K562 (cell line): ENCODE data around the gene PTPRC. TPM values are rescaled to one million over a fixed set of nuclear protein-coding genes. Genes with fewer than 3 reads are reported as not detected.

Experiments used
- ARID1B ChIP-seq: fragments of 450-650 bp; IDR thresholded peaks from 2 replicates; pipeline ENCODE4 v1.6.1; 2016; ENCODE audit warnings: antibody characterized with exemption, mild to moderate bottlenecking, inconsistent platforms
- CCNT2 ChIP-seq: IDR thresholded peaks from 2 replicates; pipeline ENCODE4 v1.6.1; 2011; ENCODE audit warnings: borderline replicate concordance, low read depth, mild to moderate bottlenecking, moderate library complexity, mixed read lengths, low read length; ENCODE audit not compliant: insufficient read length; ENCODE audit errors: extremely low read depth
- DDX20 ChIP-seq: fragments of 450-650 bp; IDR thresholded peaks from 2 replicates; pipeline ENCODE4 v1.6.1; 2016; ENCODE audit warnings: missing genetic modification characterization, low read depth, mild to moderate bottlenecking, missing compliant biosample characterization, moderate library complexity
- DNMT1 ChIP-seq: fragments of 450-650 bp; IDR thresholded peaks from 2 replicates; pipeline ENCODE4 v1.6.1; 2016; ENCODE audit warnings: antibody characterized with exemption, mild to moderate bottlenecking
- EGR1 ChIP-seq: fragments of 450-650 bp; conservative IDR thresholded peaks from 2 replicates; pipeline ENCODE4 v1.6.1; 2017; ENCODE audit warnings: mild to moderate bottlenecking
- EHMT2 ChIP-seq: fragments of 450-650 bp; IDR thresholded peaks from 2 replicates; pipeline ENCODE4 v1.6.1; 2018; ENCODE audit warnings: antibody characterized with exemption
- ELK3 ChIP-seq: fragments of 450-650 bp; formaldehyde crosslinking; IDR thresholded peaks from 2 replicates; pipeline ENCODE4 v1.4.0; 2020; ENCODE audit warnings: mild to moderate bottlenecking
- EP300 ChIP-seq: IDR thresholded peaks from 2 replicates; pipeline ENCODE4 v1.6.1; 2012; ENCODE audit warnings: low read length, improper control_type of control experiment
- ESRRB ChIP-seq: fragments of 250-450 bp; sonication (Bioruptor Pico); IDR thresholded peaks from 2 replicates; pipeline ENCODE4 v1.5.0; 2020; ENCODE audit warnings: mild to moderate bottlenecking, moderate library complexity, borderline replicate concordance
- GMEB1 ChIP-seq: fragments of 250-450 bp; sonication (Bioruptor Pico); IDR thresholded peaks from 2 replicates; pipeline ENCODE4 v1.4.0; 2020; ENCODE audit warnings: mild to moderate bottlenecking
- HDAC6 ChIP-seq: IDR thresholded peaks from 2 replicates; pipeline ENCODE4 v1.6.1; 2012; ENCODE audit warnings: low read depth, mild to moderate bottlenecking, control low read depth, inconsistent platforms, low read length, moderate library complexity
- ILF3 ChIP-seq: fragments of 450-650 bp; IDR thresholded peaks from 2 replicates; pipeline ENCODE4 v1.6.1; 2018; ENCODE audit warnings: antibody characterized with exemption, mild to moderate bottlenecking, moderate library complexity, borderline replicate concordance
- LEF1 ChIP-seq: fragments of 450-650 bp; IDR thresholded peaks from 2 replicates; pipeline ENCODE4 v1.6.1; 2016; ENCODE audit warnings: mild to moderate bottlenecking
- MBD1 ChIP-seq: fragments of 250-450 bp; sonication (Bioruptor Pico); IDR thresholded peaks from 2 replicates; pipeline ENCODE4 v1.8.0; 2022; ENCODE audit warnings: inconsistent platforms
- MTA1 ChIP-seq: fragments of 450-650 bp; IDR thresholded peaks from 2 replicates; pipeline ENCODE4 v1.6.1; 2017; ENCODE audit warnings: borderline replicate concordance
- NCOA2 ChIP-seq, 2 experiments: fragments of 450-650 bp; IDR thresholded peaks; 2 replicates each; pipeline ENCODE4 v1.6.1; 2018; ENCODE audit warnings: mild to moderate bottlenecking in 2 of 2, moderate library complexity in 1 of 2; ENCODE audit not compliant: partially characterized antibody in 2 of 2
- NONO ChIP-seq, 2 experiments: fragments of 200-400 bp in 1 of 2; fragments of 450-650 bp in 1 of 2; formaldehyde crosslinking in 1 of 2; IDR thresholded peaks; 2 replicates each; pipeline ENCODE4 v1.6.1; 2017; ENCODE audit warnings: low read depth in 2 of 2, mild to moderate bottlenecking in 2 of 2, moderate library complexity in 2 of 2, low read length in 1 of 2
- POLR2H ChIP-seq: IDR thresholded peaks from 2 replicates; pipeline ENCODE4 v1.6.1; 2016; ENCODE audit warnings: missing genetic modification characterization, low read depth, mild to moderate bottlenecking, control low read depth, missing compliant biosample characterization, moderate library complexity
- RFX7 ChIP-seq: fragments of 250-450 bp; sonication (Bioruptor Pico); IDR thresholded peaks from 2 replicates; pipeline ENCODE4 v1.5.1; 2021; ENCODE audit warnings: mild to moderate bottlenecking
- SMAD2 ChIP-seq: fragments of 150-350 bp; IDR thresholded peaks from 2 replicates; pipeline ENCODE4 v1.6.1; 2014; ENCODE audit warnings: low read depth, mild to moderate bottlenecking, low read length
- SMAD4 ChIP-seq: fragments of 250-450 bp; sonication (Bioruptor Pico); conservative IDR thresholded peaks from 2 replicates; pipeline ENCODE4 v1.8.0; 2021; ENCODE audit warnings: inconsistent platforms, mild to moderate bottlenecking, moderate library complexity
- STAG1 ChIP-seq: sonication (generic); formaldehyde crosslinking; IDR thresholded peaks from 2 replicates; pipeline ENCODE4 v1.5.0; 2020; ENCODE audit warnings: missing genetic modification reagents, borderline replicate concordance
- TEAD4 ChIP-seq, 2 experiments: sonication (generic) in 1 of 2; formaldehyde crosslinking in 1 of 2; IDR thresholded peaks; 2 replicates each; pipeline versions ENCODE4 v1.6.1 to v1.8.0; 2012 to 2022; ENCODE audit warnings: borderline replicate concordance in 1 of 2, inconsistent platforms in 1 of 2, low read length in 1 of 2, mild to moderate bottlenecking in 1 of 2, missing genetic modification reagents in 1 of 2
- ZBTB5 ChIP-seq: fragments of 450-650 bp; IDR thresholded peaks from 2 replicates; pipeline ENCODE4 v1.6.1; 2017; ENCODE audit warnings: antibody characterized with exemption
- polyA plus RNA-seq, 8 experiments: library from polyadenylated mRNA; depleted of rRNA in 4 of 8; stranded (reverse) in 5 of 8; unstranded in 3 of 8; fragments of >200 nt; fragmentation: Nextera tagmentation in 2 of 8; fragmentation: Illumina TruSeq in 1 of 8; extraction: Ambion mirVana in 2 of 8; extraction: Trizol in 1 of 8; gene quantifications; 2 replicates each; pipeline versions ENCODE4 v1.2.1 to v1.2.3, GENCODE V29; 2011 to 2014; ENCODE audit warnings: inconsistent platforms in 1 of 8, missing spikeins in 1 of 8
- total RNA-seq, 7 experiments: library from RNA; depleted of rRNA in 6 of 7; stranded (reverse); fragments of >200 nt in 6 of 7; fragmentation: Illumina TruSeq in 2 of 7; extraction: Trizol in 2 of 7; gene quantifications; 2 replicates each; pipeline versions ENCODE4 v1.2.1 to v1.2.3, GENCODE V29; 2011 to 2021; ENCODE audit warnings: low replicate concordance in 1 of 7

The PTPRC gene
- total and polyA plus RNA-seq, 9 of the 15 experiments (the other 6 are each of a cell fraction or from before 2014, with no cell fraction given) = 7.1 to 107 (median 62.9) TPM

- TF ChIP-seq HDAC6 (no peak), MBD1 (no peak), TEAD4 (IDR thresholded peaks at IDR 0.05; ENCODE audit: low read length) (peak; percentile 80), TEAD4 (CRISPR knock-in tag; IDR thresholded peaks at IDR 0.05; ENCODE audit: borderline replicate concordance) (no peak), ZBTB5 (no peak), STAG1 (CRISPR knock-in tag) (no peak), CCNT2 (peak; percentile 50), ESRRB (CRISPR knock-in tag) (no peak), ELK3 (CRISPR knock-in tag) (no peak), POLR2H (peak; percentile 44; the same call in 1 of the 2 replicates), SMAD4 (CRISPR knock-in tag) (no peak), NONO (IDR thresholded peaks at IDR 0.05; ENCODE audit: low read depth in 2 of 2, low read length in 1 of 2) (no peak), EHMT2 (no peak), EP300 (peak; percentile 65; the same call in 1 of the 2 replicates), DDX20 (no peak), ARID1B (peak; percentile 69), EGR1 (no peak), SMAD2 (no peak), LEF1 (0 out of 2 replicates have a peak, but pooled peaks have one; percentile 28), MTA1 (no peak), GMEB1 (CRISPR knock-in tag) (no peak), DNMT1 (no peak), ILF3 (no peak), NCOA2 (IDR thresholded peaks at IDR 0.05; ENCODE audit: partially characterized antibody in 2 of 2) (no peak), RFX7 (CRISPR knock-in tag) (no peak)
Observed at GRCh38 chr1:198632007-198632406, 6.8 kb upstream of the PTPRC start (continued).
